Transverse colon (tissue), 3 donors: ENCODE results near the gene CPNE4.

ENCODE experiments used
- CTCF ChIP-seq, 5 experiments: fragments of 200-600 bp in 3 of 5; fragments of 450-650 bp in 2 of 5; sonication (generic) in 3 of 5; IDR thresholded peaks; 1 replicate in 2 of 5; 2 replicates in 3 of 5; pipeline ENCODE4 v1.5.1; 2016 to 2017; ENCODE audit warnings: antibody characterized with exemption in 5 of 5, inconsistent platforms in 3 of 5, mild to moderate bottlenecking in 2 of 5, moderate library complexity in 1 of 5
- EP300 ChIP-seq: sonication (generic); formaldehyde crosslinking; IDR thresholded peaks from one replicate; pipeline ENCODE4 v1.6.1; 2017; ENCODE audit warnings: antibody characterized with exemption, low read depth
- POLR2A ChIP-seq: fragments of 450-650 bp; IDR thresholded peaks from one replicate; pipeline ENCODE4 v1.6.1; 2016; ENCODE audit warnings: antibody characterized with exemption, mild to moderate bottlenecking, moderate library complexity

DNA sequence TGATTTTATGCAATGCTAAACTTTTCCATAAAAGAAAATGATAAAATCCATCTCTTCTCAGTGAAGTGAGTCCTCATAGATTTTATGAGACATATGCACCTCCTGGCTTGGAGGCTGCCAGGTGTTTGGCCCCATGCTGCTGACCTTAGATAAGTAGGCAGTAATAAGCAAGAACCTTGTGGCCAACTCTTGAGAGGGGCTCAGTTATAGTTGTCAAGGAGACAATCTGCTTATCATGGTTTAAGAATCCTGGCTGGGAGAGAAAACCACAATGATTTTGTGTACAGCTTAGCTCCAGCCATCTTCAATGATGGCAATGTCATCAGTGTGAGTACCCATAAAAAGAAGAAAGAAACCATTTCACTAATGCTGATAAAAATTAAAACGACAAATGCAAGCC lies 252.1 kb downstream of the CPNE4 start:
- TF ChIP-seq CTCF (IDR thresholded peaks at IDR 0.05) (no peak), EP300 (no peak), POLR2A (no peak)
